K562 (cell line): ENCODE results near the gene RNF103. TPM values are rescaled to one million over a fixed set of nuclear protein-coding genes. Genes with fewer than 3 reads are reported as not detected.
A peak's percentile ranks its signal among the peaks of the same experiment; 100 is the strongest.

Experiments
- CSDE1 ChIP-seq, 2 experiments: fragments of 450-650 bp; IDR thresholded peaks; 2 replicates each; pipeline ENCODE4 v1.6.1; 2016; ENCODE audit warnings: mild to moderate bottlenecking in 1 of 2
- FOXA1 ChIP-seq: fragments of 450-650 bp; IDR thresholded peaks from 2 replicates; pipeline ENCODE4 v1.6.1; 2016; ENCODE audit warnings: mild to moderate bottlenecking, borderline replicate concordance
- FUS ChIP-seq: fragments of 200-400 bp; formaldehyde crosslinking; optimal IDR thresholded peaks from 2 replicates; pipeline ENCODE3; 2017; ENCODE audit warnings: low read depth, low read length
- GTF2A2 ChIP-seq: IDR thresholded peaks from 2 replicates; pipeline ENCODE4 v1.6.1; 2016; ENCODE audit warnings: mild to moderate bottlenecking, missing genetic modification characterization, missing compliant biosample characterization
- GTF3C2 ChIP-seq: IDR thresholded peaks from 3 replicates; pipeline ENCODE4 v1.6.1; 2011; ENCODE audit warnings: borderline replicate concordance, mild to moderate bottlenecking, moderate library complexity; ENCODE audit not compliant: insufficient read length; ENCODE audit errors: extremely low read depth
- JUN ChIP-seq, 2 experiments: sonication (generic) in 1 of 2; formaldehyde crosslinking in 1 of 2; IDR thresholded peaks; 2 replicates each; pipeline versions ENCODE4 v1.6.1 to v1.8.0; 2012 to 2022; ENCODE audit warnings: borderline replicate concordance in 2 of 2, mild to moderate bottlenecking in 2 of 2, improper control_type of control experiment in 1 of 2, low read depth in 1 of 2, low read length in 1 of 2, missing genetic modification reagents in 1 of 2
- KLF13 ChIP-seq: fragments of 450-650 bp; IDR thresholded peaks from 2 replicates; pipeline ENCODE4 v1.6.1; 2016; ENCODE audit warnings: missing genetic modification characterization, low read depth, mild to moderate bottlenecking, missing compliant biosample characterization, moderate library complexity, borderline replicate concordance
- MYC ChIP-seq, 2 experiments: fragments of 250-450 bp in 1 of 2; sonication (Bioruptor Pico) in 1 of 2; IDR thresholded peaks; 2 replicates each; pipeline versions ENCODE4 v1.5.1 to v1.6.1; 2012 to 2021; ENCODE audit warnings: low read depth in 2 of 2, borderline replicate concordance in 1 of 2, improper control_type of control experiment in 1 of 2, low read length in 1 of 2, mild to moderate bottlenecking in 1 of 2, moderate library complexity in 1 of 2
- NR4A1 ChIP-seq, 2 experiments: fragments of 250-450 bp in 1 of 2; fragments of 450-650 bp in 1 of 2; sonication (Bioruptor Pico) in 1 of 2; IDR thresholded peaks; 2 replicates each; pipeline versions ENCODE4 v1.4.0 to v1.6.1; 2016 to 2020; ENCODE audit warnings: mild to moderate bottlenecking in 2 of 2, missing compliant biosample characterization in 1 of 2, missing genetic modification characterization in 1 of 2, moderate library complexity in 1 of 2
- PHB2 ChIP-seq: fragments of 450-650 bp; IDR thresholded peaks from 2 replicates; pipeline ENCODE4 v1.6.1; 2017; ENCODE audit warnings: low read depth
- POU5F1 ChIP-seq: fragments of 150-350 bp; IDR thresholded peaks from 2 replicates; pipeline ENCODE4 v1.6.1; 2014; ENCODE audit warnings: borderline replicate concordance, low read length, low read depth, mild to moderate bottlenecking; ENCODE audit not compliant: partially characterized antibody
- PYGO2 ChIP-seq: fragments of 450-650 bp; IDR thresholded peaks from 2 replicates; pipeline ENCODE4 v1.6.1; 2016; ENCODE audit warnings: mild to moderate bottlenecking, missing genetic modification characterization, moderate library complexity, missing compliant biosample characterization
- RBM17 ChIP-seq: fragments of 200-400 bp; formaldehyde crosslinking; IDR thresholded peaks from 2 replicates; pipeline ENCODE4 v1.6.1; 2017; ENCODE audit warnings: low read depth, mild to moderate bottlenecking, low read length, borderline replicate concordance
- SNAPC5 ChIP-seq: fragments of 250-450 bp; sonication (Bioruptor Pico); IDR thresholded peaks from 2 replicates; pipeline ENCODE4 v1.8.0; 2021; ENCODE audit warnings: moderate library complexity, mild to moderate bottlenecking, inconsistent platforms
- SP2 ChIP-seq: IDR thresholded peaks from 2 replicates; pipeline ENCODE4 v1.6.1; 2011; ENCODE audit warnings: mild to moderate bottlenecking, low read depth, low read length, moderate library complexity; ENCODE audit not compliant: poor library complexity, severe bottlenecking; ENCODE audit errors: extremely low read depth
- TCF7 ChIP-seq: sonication (generic); IDR thresholded peaks from 2 replicates; pipeline ENCODE4 v1.6.1; 2016; ENCODE audit warnings: antibody characterized with exemption, borderline replicate concordance
- ZNF143 ChIP-seq: sonication (generic); formaldehyde crosslinking; IDR thresholded peaks from 2 replicates; pipeline ENCODE4 v1.9.0; 2022; ENCODE audit warnings: mild to moderate bottlenecking, missing genetic modification reagents
- ZNF589 ChIP-seq: fragments of 200-800 bp; sonication (Bioruptor generic); IDR thresholded peaks from 2 replicates; pipeline ENCODE4 v1.6.1; 2016; ENCODE audit warnings: low read depth, missing genetic modification characterization, missing compliant biosample characterization
- ZNF707 ChIP-seq: fragments of 250-450 bp; sonication (Bioruptor Pico); conservative IDR thresholded peaks from 2 replicates; pipeline ENCODE4 v1.8.0; 2022; ENCODE audit warnings: inconsistent platforms, mild to moderate bottlenecking, moderate library complexity
- ZNF778 ChIP-seq: fragments of 450-650 bp; formaldehyde crosslinking; IDR thresholded peaks from 2 replicates; pipeline ENCODE4 v1.4.0; 2020; ENCODE audit warnings: mild to moderate bottlenecking, moderate library complexity
- polyA plus RNA-seq, 8 experiments: library from polyadenylated mRNA; depleted of rRNA in 4 of 8; stranded (reverse) in 5 of 8; unstranded in 3 of 8; fragments of >200 nt; fragmentation: Nextera tagmentation in 2 of 8; fragmentation: Illumina TruSeq in 1 of 8; extraction: Ambion mirVana in 2 of 8; extraction: Trizol in 1 of 8; gene quantifications; 2 replicates each; pipeline versions ENCODE4 v1.2.1 to v1.2.3, GENCODE V29; 2011 to 2014; ENCODE audit warnings: inconsistent platforms in 1 of 8, missing spikeins in 1 of 8
- total RNA-seq, 7 experiments: library from RNA; depleted of rRNA in 6 of 7; stranded (reverse); fragments of >200 nt in 6 of 7; fragmentation: Illumina TruSeq in 2 of 7; extraction: Trizol in 2 of 7; gene quantifications; 2 replicates each; pipeline versions ENCODE4 v1.2.1 to v1.2.3, GENCODE V29; 2011 to 2021; ENCODE audit warnings: low replicate concordance in 1 of 7
- TF ChIP-seq, protein P1 (sequence below): fragments of 250-450 bp; sonication (Bioruptor Pico); IDR thresholded peaks from 2 replicates; pipeline ENCODE4 v1.8.0; 2022; ENCODE audit warnings: inconsistent platforms, mild to moderate bottlenecking, moderate library complexity, borderline replicate concordance

The RNF103 gene
- total and polyA plus RNA-seq, 9 of the 15 experiments (the other 6 are each of a cell fraction or from before 2014, with no cell fraction given): 1.2 to 6.8 (median 4.6) TPM

DNA sequence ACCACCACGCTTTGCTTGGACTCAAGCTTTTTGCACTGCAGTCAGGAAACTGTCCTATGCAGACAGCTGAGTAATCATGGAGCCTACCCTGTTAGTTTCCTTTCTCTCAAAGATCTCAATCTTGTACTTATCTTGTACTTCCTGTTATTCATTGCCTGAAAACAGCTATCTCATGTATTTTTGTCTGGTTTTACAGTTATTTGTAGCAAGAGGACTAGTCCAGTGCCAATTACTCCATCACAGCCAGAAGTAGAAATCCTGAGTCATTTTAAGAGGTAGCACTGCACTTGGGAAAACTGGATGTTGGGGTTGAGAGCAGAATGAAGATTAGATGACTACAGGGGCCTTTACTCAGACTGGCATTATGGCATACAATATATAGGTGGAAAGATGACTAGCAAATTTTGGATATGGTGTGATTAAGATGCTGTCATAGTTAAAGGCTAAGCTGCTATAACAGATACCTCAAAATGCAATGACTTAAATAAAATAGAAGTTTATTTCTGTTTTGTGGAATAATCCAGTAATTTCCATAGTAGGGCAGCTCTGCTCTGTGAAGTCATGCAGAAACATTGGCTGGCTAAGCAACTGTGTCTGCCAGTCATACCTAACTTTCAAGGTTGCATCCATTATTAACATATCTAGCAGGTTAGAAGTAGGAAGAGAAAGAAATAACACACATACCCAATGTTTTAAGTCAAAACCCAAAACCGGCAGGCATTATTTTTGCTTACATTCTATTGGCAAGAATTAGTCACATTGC, 39.3 kb downstream of the RNF103 start (continued):
- TF ChIP-seq GTF3C2 (no peak), SNAPC5 (no peak), ZNF143 (CRISPR knock-in tag) (no peak), MYC (IDR thresholded peaks at IDR 0.05; ENCODE audit: low read depth, low read length) (peak; percentile 24; the same call in 1 of the 2 replicates), MYC (CRISPR knock-in tag; IDR thresholded peaks at IDR 0.05; ENCODE audit: borderline replicate concordance, low read depth) (no peak), SP2 (no peak), ZNF778 (CRISPR knock-in tag) (no peak), CSDE1 (IDR thresholded peaks at IDR 0.05) (no peak), PYGO2 (tag) (no peak), KLF13 (tag) (no peak), POU5F1 (no peak), ZNF589 (0 out of 2 replicates have a peak, but pooled peaks have one; percentile 30), RBM17 (no peak), TCF7 (no peak), FUS (no peak), NR4A1 (CRISPR knock-in tag; IDR thresholded peaks at IDR 0.05) (no peak), NR4A1 (tag; IDR thresholded peaks at IDR 0.05) (no peak), FOXA1 (no peak), JUN (IDR thresholded peaks at IDR 0.05; ENCODE audit: borderline replicate concordance, low read depth, low read length) (0 out of 2 replicates have a peak, but pooled peaks have one; percentile 51), JUN (CRISPR knock-in tag; IDR thresholded peaks at IDR 0.05; ENCODE audit: borderline replicate concordance) (no peak), GTF2A2 (tag) (no peak), PHB2 (no peak), ZNF707 (CRISPR knock-in tag) (no peak)
- TF ChIP-seq, protein P1, sequence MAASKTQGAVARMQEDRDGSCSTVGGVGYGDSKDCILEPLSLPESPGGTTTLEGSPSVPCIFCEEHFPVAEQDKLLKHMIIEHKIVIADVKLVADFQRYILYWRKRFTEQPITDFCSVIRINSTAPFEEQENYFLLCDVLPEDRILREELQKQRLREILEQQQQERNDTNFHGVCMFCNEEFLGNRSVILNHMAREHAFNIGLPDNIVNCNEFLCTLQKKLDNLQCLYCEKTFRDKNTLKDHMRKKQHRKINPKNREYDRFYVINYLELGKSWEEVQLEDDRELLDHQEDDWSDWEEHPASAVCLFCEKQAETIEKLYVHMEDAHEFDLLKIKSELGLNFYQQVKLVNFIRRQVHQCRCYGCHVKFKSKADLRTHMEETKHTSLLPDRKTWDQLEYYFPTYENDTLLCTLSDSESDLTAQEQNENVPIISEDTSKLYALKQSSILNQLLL: no peak
